Measurements from ENCODE around the gene OR2C3. TPM values are rescaled to one million over a fixed set of nuclear protein-coding genes. Genes with fewer than 3 reads are reported as not detected.
"Not testable (repeated sequence)": the region's sequence is repeated elsewhere in the genome, so short reads cannot be mapped to it uniquely, and the experiment has no call there.

OR2C3 gene
- total RNA-seq, 2 experiments from 2014 or later: not detected

DNA sequence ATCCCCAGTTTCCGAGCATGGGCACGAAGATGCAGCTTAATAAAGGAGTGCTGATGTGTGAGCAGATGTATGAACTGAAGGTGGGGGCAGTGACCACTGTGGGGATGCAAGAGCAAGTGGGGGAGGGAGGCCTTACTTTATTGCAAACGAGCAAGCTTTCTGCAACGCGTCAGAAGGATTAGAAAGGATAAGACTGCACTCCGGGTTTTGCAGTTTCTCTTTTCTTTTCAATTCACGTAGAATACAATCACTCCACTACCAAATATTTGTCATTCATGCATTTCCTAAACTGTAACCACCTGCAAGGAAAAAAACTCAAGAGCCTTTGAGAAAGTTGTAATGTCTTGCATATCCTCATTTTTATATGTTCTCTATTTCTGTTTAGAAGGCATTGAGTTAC is 4.3 kb upstream of the OR2C3 start:
- H3K4me3 Mint-ChIP-seq: no peak overlapping the region
- H3K4me1 Mint-ChIP-seq (ENCODE audit: low read depth): peaks cover 3% of the 10 kb centered on the region
- peaks cover 6% of the 10 kb centered on the region for H3K27me3 Mint-ChIP-seq (ENCODE audit: low read depth)
- CTCF ChIA-PET: no interaction called here
- ATAC-seq (no peak), DNase-seq (no peak)
- POLR2A ChIA-PET: no interaction called here
- no peaks in the 10 kb centered on the region for H3K36me3 Mint-ChIP-seq (ENCODE audit: low read depth)
- no peak overlapping the region for H3K27ac Mint-ChIP-seq
- H3K9me3 Mint-ChIP-seq (ENCODE audit: insufficient read depth): no peaks in the 10 kb centered on the region

DNA sequence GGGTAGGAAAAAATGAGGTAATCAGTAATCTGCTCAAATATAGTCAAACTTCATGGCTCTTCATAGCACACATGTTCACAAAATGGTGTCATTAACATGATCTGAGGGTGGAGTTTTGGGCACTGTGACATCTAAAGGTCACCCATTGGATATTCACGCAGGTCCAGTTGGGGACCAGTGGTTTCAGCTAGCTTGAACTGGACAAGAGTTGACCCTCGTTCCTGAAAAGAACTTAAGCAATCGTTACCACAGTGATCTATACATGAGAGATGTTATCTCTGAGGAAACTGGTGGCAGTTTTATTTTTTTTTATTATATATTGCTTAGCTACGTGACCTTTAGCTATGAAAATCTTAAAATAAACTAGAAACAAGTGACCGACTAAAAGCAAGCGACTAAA is 3.0 kb upstream of the OR2C3 start:
- no peak overlapping the region for H3K27ac Mint-ChIP-seq
- DNase-seq: no peak
- CTCF ChIA-PET: no interaction called here
- POLR2A ChIA-PET: no interaction called here
- no peak for ATAC-seq
- H3K4me3 Mint-ChIP-seq: no peak overlapping the region
- H3K4me1 Mint-ChIP-seq (ENCODE audit: low read depth): peaks cover 3% of the 10 kb centered on the region
- no peaks in the 10 kb centered on the region for H3K36me3 Mint-ChIP-seq (ENCODE audit: low read depth)
- no peaks in the 10 kb centered on the region for H3K9me3 Mint-ChIP-seq (ENCODE audit: insufficient read depth)
- peaks cover 6% of the 10 kb centered on the region for H3K27me3 Mint-ChIP-seq (ENCODE audit: low read depth)

DNA sequence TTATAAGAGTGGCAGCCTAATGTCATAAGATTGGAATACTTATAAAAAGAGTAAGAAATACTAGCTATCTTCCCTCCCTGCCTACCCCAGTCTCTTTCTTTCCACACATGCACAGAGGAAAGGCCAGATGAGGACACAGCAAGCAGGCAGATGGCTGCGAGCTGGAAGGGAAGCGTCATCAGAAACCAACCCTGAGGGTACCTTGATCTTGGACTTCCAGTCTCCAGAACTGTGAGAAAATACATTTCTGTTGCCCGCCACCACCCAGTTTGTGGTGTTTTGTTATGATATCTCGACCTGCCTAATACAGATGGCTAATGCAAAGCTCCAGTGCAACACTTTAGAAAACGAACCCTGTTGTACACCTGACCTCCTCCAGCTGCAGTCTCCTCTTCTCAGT is 2.3 kb upstream of the OR2C3 start:
- CTCF ChIA-PET: no interaction called here

DNA sequence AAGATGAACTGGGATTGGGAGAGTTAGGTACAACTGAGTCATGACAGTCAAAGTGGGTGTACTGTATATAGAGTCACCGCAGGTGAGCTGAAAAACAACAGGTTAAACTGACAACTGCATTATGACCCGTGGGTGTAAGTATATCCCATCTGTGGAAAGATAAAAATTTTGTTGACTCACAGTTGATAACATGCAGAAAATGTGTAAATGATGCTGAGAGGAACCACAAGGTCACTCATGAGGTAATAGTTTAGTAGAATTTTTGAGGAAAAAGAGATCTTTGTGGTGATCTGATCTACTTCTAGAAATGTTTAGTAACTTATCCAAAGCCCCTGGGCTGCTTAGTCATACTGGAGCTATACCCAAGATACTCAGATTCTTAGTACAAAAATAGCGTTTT is 838 bp downstream of the OR2C3 start:
- H3K27me3 Mint-ChIP-seq (ENCODE audit: low read depth): peaks cover 4% of the 10 kb centered on the region
- POLR2A ChIA-PET: no interaction called here

More for the DNA sequence above, 2.3 kb upstream of the OR2C3 start:
- Mint-ChIP-seq H3K36me3 (ENCODE audit: low read depth) (no peaks in the 10 kb centered on the region), H3K27ac (no peak overlapping the region), H3K4me3 (no peak overlapping the region), H3K27me3 (ENCODE audit: low read depth) (peaks cover 6% of the 10 kb centered on the region), H3K9me3 (ENCODE audit: insufficient read depth) (no peaks in the 10 kb centered on the region), H3K4me1 (ENCODE audit: low read depth) (peaks cover 3% of the 10 kb centered on the region)
- ATAC-seq: no peak
- POLR2A ChIA-PET: no interaction called here
- DNase-seq: no peak

DNA sequence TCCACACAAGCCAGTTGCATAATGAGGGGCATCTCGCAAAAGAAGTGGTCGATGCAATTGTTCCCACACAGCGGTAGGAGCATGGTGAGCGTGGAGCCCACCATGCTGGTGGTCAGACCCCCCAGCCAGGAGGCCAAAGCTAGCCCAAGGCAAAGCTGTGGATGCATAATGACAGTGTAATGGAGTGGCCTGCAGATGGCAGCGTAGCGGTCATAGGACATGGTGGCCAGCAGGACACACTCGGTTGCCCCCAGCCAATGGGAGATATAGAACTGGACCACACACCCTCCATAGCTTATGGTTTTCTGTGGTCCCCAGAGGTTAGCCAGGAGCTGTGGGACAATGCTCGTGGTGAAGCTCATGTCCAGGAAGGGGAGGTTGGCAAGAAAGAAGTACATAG is 4.3 kb downstream of the OR2C3 start:
- H3K36me3 Mint-ChIP-seq (ENCODE audit: low read depth): no peaks in the 10 kb centered on the region
- no peaks in the 10 kb centered on the region for H3K4me1 Mint-ChIP-seq (ENCODE audit: low read depth)
- ChIA-PET CTCF (no interaction called here), POLR2A (no interaction called here)
- H3K27me3 Mint-ChIP-seq (ENCODE audit: low read depth): peaks cover 1% of the 10 kb centered on the region
- no peak for ATAC-seq
- H3K4me3 Mint-ChIP-seq: no peak overlapping the region
- no peak for DNase-seq
- no peak overlapping the region for H3K27ac Mint-ChIP-seq
- peaks cover 8% of the 10 kb centered on the region for H3K9me3 Mint-ChIP-seq (ENCODE audit: insufficient read depth)

More for the DNA sequence above, 838 bp downstream of the OR2C3 start:
- no peaks in the 10 kb centered on the region for H3K36me3 Mint-ChIP-seq (ENCODE audit: low read depth)
- no peak overlapping the region for H3K27ac Mint-ChIP-seq
- ATAC-seq (no peak), DNase-seq (no peak)
- H3K4me3 Mint-ChIP-seq: no peak overlapping the region
- H3K9me3 Mint-ChIP-seq (ENCODE audit: insufficient read depth): peaks cover under 1% of the 10 kb centered on the region
- CTCF ChIA-PET: interaction anchor here (1.0 kb wide), 1 partner anchor 145 kb away, joined by 3 read pairs; no protein-coding TSS in a partner anchor
- peaks cover 2% of the 10 kb centered on the region for H3K4me1 Mint-ChIP-seq (ENCODE audit: low read depth)

DNA sequence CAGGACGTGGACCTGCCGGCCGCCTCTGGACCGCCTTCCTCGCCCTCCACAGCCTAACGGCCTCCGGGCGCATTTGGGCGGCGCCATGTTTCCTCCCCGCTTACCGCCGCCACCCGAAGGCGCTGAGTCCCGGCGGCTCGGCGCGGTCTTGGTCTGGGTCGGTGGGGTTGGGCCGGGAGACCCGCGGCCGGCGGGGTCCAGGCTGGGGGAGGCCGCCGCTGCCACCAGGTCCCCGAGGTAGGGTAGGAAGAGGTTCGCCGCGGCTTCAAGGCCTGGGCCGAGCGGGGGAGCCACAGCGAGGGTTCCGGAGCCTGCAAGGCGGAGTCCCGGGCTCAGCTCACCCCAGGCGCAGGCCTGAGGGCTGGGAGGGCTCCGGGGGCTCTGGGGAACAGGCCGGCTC is 5.5 kb downstream of the OR2C3 start:
- no peak overlapping the region for H3K27ac Mint-ChIP-seq

DNA sequence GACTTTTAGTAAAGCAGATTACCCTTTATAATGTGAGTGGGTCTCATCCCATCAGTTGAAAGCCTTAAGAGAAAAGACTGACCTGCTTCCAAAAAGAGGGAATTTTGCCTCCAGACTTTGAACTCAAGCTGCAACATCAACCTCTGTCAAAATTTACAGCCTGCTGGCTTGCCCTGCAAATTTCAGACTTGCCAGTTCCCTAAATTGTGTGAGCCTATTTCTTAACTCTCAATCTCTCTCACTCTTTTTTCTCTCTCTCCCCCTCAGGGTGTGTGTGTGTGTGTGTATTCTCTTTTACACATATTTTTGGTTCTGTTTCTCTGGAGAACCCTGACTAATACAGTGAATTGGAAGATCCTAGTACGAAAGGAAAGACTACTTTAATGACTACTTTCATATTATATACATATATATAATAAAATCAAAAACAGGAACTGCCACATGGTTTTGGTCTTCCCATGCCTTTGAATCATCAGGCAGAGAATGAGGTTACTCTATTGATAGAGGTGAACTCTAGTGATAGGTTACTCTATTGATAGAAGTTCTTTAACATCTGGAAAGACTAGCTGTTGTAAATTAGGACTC is 6.4 kb downstream of the OR2C3 start:
- Mint-ChIP-seq H3K27me3 (ENCODE audit: low read depth) (peaks cover 6% of the 10 kb centered on the region), H3K4me3 (no peak overlapping the region), H3K36me3 (ENCODE audit: low read depth) (no peaks in the 10 kb centered on the region), H3K27ac (no peak overlapping the region), H3K4me1 (ENCODE audit: low read depth) (no peaks in the 10 kb centered on the region), H3K9me3 (ENCODE audit: insufficient read depth) (peaks cover 8% of the 10 kb centered on the region)
- ChIA-PET POLR2A (no interaction called here), CTCF (no interaction called here)
- ATAC-seq (no peak), DNase-seq (no peak)

More for the DNA sequence above, 5.5 kb downstream of the OR2C3 start:
- Mint-ChIP-seq H3K4me3 (no peak overlapping the region), H3K27me3 (ENCODE audit: low read depth) (peaks cover 6% of the 10 kb centered on the region), H3K9me3 (ENCODE audit: insufficient read depth) (peaks cover 8% of the 10 kb centered on the region), H3K4me1 (ENCODE audit: low read depth) (no peaks in the 10 kb centered on the region), H3K36me3 (ENCODE audit: low read depth) (no peaks in the 10 kb centered on the region)
- ATAC-seq: no peak
- DNase-seq: no peak
- CTCF ChIA-PET: interaction anchor here (0.7 kb wide), 1 partner anchor 25 kb away, joined by 4 read pairs; no protein-coding TSS in a partner anchor
- POLR2A ChIA-PET: no interaction called here

DNA sequence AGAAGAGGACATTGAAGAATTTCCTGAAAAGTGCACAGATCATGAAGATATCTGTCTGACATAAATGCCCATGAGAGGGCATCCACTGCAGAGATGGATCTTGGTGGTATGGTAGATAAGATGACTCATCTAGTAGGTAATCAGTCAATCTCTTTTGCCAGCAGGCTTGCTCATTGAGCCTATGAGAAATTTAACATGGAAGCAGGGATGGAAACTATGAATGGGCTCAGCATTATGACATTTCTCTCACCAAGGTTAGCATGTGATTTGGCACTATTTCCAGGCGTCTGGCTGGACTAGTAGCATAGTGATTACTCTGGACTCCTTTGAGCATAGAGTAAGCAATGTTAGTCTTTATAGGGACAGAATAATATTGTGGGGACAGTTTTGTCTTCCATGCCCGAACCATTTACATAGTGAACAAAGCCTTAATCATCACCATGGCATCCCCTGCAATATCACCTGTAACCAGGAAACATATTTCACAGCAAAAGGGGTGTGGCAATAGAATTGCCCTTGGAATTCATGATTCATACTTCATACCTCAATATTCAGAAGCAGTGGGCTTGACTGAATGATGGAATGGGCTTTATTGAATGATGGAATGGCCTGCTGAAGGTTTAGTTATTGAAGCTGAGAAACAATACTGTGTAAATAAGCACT is 7.3 kb downstream of the OR2C3 start:
- Mint-ChIP-seq H3K36me3 (ENCODE audit: low read depth) (no peaks in the 10 kb centered on the region), H3K27me3 (ENCODE audit: low read depth) (peaks cover 9% of the 10 kb centered on the region), H3K4me1 (ENCODE audit: low read depth) (no peaks in the 10 kb centered on the region), H3K9me3 (ENCODE audit: insufficient read depth) (peaks cover 8% of the 10 kb centered on the region), H3K27ac (no peak overlapping the region), H3K4me3 (no peak overlapping the region)
- ChIA-PET POLR2A (no interaction called here), CTCF (no interaction called here)
- ATAC-seq (no peak), DNase-seq (no peak)

DNA sequence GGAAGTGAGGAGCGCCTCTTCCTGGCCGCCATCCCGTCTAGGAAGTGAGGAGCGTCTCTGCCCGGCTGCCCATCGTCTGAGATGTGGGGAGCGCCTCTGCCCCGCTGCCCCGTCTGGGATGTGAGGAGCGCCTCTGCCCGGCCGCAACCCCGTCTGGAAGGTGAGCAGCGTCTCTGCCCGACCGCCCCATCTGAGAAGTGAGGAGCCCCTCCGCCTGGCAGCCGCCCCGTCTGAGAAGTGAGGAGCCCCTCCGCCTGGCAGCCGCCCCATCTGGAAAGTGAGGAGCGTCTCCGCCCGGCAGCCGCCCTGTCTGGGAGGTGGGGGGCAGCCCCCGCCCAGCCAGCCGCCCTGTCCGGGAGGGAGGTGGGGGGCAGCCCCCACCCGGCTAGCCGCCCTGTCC is 14.4 kb downstream of the OR2C3 start:
- POLR2A ChIA-PET; H3K4me3 Mint-ChIP-seq; H3K27ac Mint-ChIP-seq; ATAC-seq; H3K36me3 Mint-ChIP-seq (ENCODE audit: low read depth); H3K9me3 Mint-ChIP-seq (ENCODE audit: insufficient read depth); H3K27me3 Mint-ChIP-seq (ENCODE audit: low read depth); CTCF ChIA-PET; DNase-seq; H3K4me1 Mint-ChIP-seq (ENCODE audit: low read depth): not testable (repeated sequence)

DNA sequence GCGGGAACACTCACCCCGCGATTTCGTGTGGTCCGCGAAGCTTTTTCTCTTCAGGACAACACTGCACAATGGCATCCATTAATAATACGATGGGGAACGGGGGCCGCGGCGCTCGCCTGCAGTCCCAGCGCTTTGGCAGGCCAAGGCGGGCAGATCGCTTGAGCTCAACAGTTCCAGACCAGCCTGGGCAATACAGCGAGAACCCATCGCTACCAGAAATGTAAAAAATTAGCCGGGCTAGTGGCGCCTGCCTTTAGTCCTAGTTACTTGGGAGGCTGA is 17.7 kb downstream of the OR2C3 start:
- no peaks in the 10 kb centered on the region for H3K9me3 Mint-ChIP-seq (ENCODE audit: insufficient read depth)
- no peaks in the 10 kb centered on the region for H3K4me1 Mint-ChIP-seq (ENCODE audit: low read depth)
- no peak overlapping the region for H3K4me3 Mint-ChIP-seq
- POLR2A ChIA-PET: no interaction called here
- DNase-seq (no peak), ATAC-seq (no peak)
- no peak overlapping the region for H3K27ac Mint-ChIP-seq
- no peaks in the 10 kb centered on the region for H3K27me3 Mint-ChIP-seq (ENCODE audit: low read depth)
- CTCF ChIA-PET: no interaction called here
- H3K36me3 Mint-ChIP-seq (ENCODE audit: low read depth): no peaks in the 10 kb centered on the region

DNA sequence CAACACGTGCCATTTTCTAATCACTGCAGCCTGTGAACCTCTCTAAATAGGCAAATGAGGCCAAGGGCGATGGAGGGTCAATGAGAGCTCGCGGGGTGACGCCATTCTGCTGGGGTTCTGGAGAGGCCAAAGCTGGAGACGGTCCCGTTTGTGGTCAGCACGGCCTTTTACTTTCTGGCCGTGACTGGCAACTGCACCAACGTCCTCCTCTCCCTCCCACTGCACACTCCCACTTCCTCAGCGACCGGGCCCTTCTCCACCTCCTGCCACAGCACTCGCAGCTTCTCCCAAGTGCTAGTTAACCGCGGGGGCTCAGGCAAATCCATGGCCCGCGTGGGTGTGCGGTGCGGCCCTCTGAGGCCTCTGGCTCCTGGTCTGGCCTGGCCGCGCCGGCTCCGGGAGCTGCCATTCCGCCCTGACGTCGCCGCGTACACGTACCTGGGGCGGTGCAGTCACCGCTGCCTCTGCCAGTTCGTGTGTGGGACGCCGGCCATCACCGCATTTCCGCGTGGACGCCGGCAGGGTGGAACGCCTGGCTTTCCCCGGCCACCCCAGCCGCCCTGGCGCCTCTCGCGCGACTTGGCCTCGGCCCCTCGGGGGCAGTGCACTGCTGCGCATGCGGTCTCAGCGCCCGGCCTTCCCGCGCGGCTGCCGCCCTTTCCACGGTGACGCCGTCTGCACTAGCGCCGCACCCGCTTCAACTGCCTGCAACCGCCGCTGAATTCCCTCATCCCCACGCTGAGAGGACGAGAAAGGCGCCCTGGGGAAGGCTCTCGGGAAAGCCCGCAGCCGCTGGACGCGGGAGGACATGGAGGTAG is 18.2 kb downstream of the OR2C3 start:
- no peaks in the 10 kb centered on the region for H3K4me1 Mint-ChIP-seq (ENCODE audit: low read depth)
- CTCF ChIA-PET: interaction anchor here (1.0 kb wide), 1 partner anchor 128 kb away, joined by 4 read pairs; no protein-coding TSS in a partner anchor
- H3K27ac Mint-ChIP-seq: no peak overlapping the region
- H3K9me3 Mint-ChIP-seq (ENCODE audit: insufficient read depth): no peaks in the 10 kb centered on the region
- no peak overlapping the region for H3K4me3 Mint-ChIP-seq
- no peaks in the 10 kb centered on the region for H3K27me3 Mint-ChIP-seq (ENCODE audit: low read depth)
- no peak for ATAC-seq
- H3K36me3 Mint-ChIP-seq (ENCODE audit: low read depth): no peaks in the 10 kb centered on the region
- no peak for DNase-seq
- POLR2A ChIA-PET: no interaction called here

DNA sequence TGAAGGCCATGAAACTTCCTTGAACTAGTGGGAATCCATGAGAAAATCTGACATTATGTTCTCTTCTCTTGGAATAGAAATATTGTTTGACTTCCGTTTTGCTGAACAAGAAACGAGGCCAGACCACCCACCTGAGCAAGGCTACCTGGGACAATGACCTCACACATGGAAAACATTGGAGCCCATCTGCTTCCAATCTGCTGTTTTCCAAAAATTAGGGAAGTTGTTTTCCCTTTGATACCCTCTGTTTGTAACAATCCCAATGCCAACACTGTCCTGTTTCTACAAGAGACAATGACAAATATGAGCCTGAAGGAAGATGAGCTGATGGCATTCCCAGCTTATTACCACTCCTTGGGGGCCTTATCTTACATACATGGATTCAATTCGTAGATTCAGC is 29.4 kb downstream of the OR2C3 start:
- POLR2A ChIA-PET: no interaction called here
- Mint-ChIP-seq H3K4me3 (no peak overlapping the region), H3K4me1 (ENCODE audit: low read depth) (no peaks in the 10 kb centered on the region), H3K27ac (no peak overlapping the region), H3K27me3 (ENCODE audit: low read depth) (peaks cover 18% of the 10 kb centered on the region), H3K9me3 (ENCODE audit: insufficient read depth) (no peaks in the 10 kb centered on the region), H3K36me3 (ENCODE audit: low read depth) (no peaks in the 10 kb centered on the region)
- ATAC-seq: no peak
- no peak for DNase-seq
- CTCF ChIA-PET: no interaction called here

All from activated CD8-positive, alpha-beta T cell treated with anti-CD3 and anti-CD28 coated beads, Interleukin-2, amount 10 ng/mL, durations not matched to agents 7 days and 5 days (primary cell).